HFF-Myc (cell line): ENCODE results near the gene ZFP42.
"Not testable (repeated sequence)": the region's sequence is repeated elsewhere in the genome, so short reads cannot be mapped to it uniquely, and the experiment has no call there.

Experiments used
- DNase-seq: peaks from one replicate; pipeline ENCODE4 v3.0.0-alpha.2; 2011; ENCODE audit warnings: low read depth; ENCODE audit errors: extremely low read depth
- H3K4me3 ChIP-seq: replicated peaks from 2 replicates; pipeline ENCODE4 v1.5.1; 2011; ENCODE audit warnings: low read depth, mild to moderate bottlenecking, control low read depth, low read length
- CTCF ChIP-seq: IDR thresholded peaks from 2 replicates; pipeline ENCODE4 v1.5.1; 2012; ENCODE audit warnings: mild to moderate bottlenecking, low read depth, low read length, control low read depth; ENCODE audit errors: missing control alignments

Gene ZFP42

GRCh38 chr4:188031751-188032150 is 36.2 kb downstream of the ZFP42 start:
- TF ChIP-seq CTCF: no peak
- DNase-seq: no peak
- H3K4me3 ChIP-seq: no peak overlapping the region

GRCh38 chr4:188032170-188032569 is 36.6 kb downstream of the ZFP42 start:
- no peak for TF ChIP-seq CTCF
- no peak for DNase-seq
- no peak overlapping the region for H3K4me3 ChIP-seq

- no peak overlapping the region for H3K4me3 ChIP-seq
- no peak for TF ChIP-seq CTCF
- DNase-seq: no peak
These were observed 37.0 kb downstream of the ZFP42 start for GRCh38 chr4:188032583-188032982.

GRCh38 chr4:188037003-188037713 is 41.6 kb downstream of the ZFP42 start:
- no peak for TF ChIP-seq CTCF
- H3K4me3 ChIP-seq: no peak overlapping the region
- DNase-seq: no peak

- TF ChIP-seq CTCF: no peak
- no peak overlapping the region for H3K4me3 ChIP-seq
- DNase-seq: no peak
These were observed 46.1 kb downstream of the ZFP42 start for GRCh38 chr4:188041721-188042120.

- no peak overlapping the region for H3K4me3 ChIP-seq
- no peak for DNase-seq
- no peak for TF ChIP-seq CTCF
These were observed 46.6 kb downstream of the ZFP42 start for GRCh38 chr4:188042191-188042590.

- no peak overlapping the region for H3K4me3 ChIP-seq
- no peak for TF ChIP-seq CTCF
- no peak for DNase-seq
These were observed 47.6 kb downstream of the ZFP42 start for GRCh38 chr4:188043154-188043553.

- not testable (repeated sequence) for DNase-seq, H3K4me3 ChIP-seq
These were observed 49.9 kb downstream of the ZFP42 start for GRCh38 chr4:188045461-188045860.
